Panc1 (cell line): ENCODE results near the gene CNTRL. TPM values are rescaled to one million over a fixed set of nuclear protein-coding genes. Genes with fewer than 3 reads are reported as not detected.
"Not testable (repeated sequence)": the region's sequence is repeated elsewhere in the genome, so short reads cannot be mapped to it uniquely, and the experiment has no call there.

Experiments used
- ATAC-seq: fragments of 200-7000 bp; cut with Tn5 transposase; 2 replicates; pipeline ENCODE4 v1.9.1; 2020; ENCODE audit warnings: mild to moderate bottlenecking, moderate library complexity
- BruUV-seq: library from RNA; stranded (reverse); fragments of 400-500 nt; replicated peaks from 2 replicates; lab custom pipeline; 2021; lab: Mats Ljungman, UMichigan
- CTCF ChIA-PET: fragments of 300-600 bp; sonication (Branson Sonifier 250); formaldehyde crosslinking; loops from one replicate; lab custom pipeline; 2022; ENCODE audit warnings: antibody characterized with exemption; lab: Charles Lee
- POLR2A ChIA-PET: fragments of 300-600 bp; sonication (Branson Sonifier 250); formaldehyde crosslinking; loops from one replicate; lab custom pipeline; 2022; ENCODE audit warnings: antibody characterized with exemption; lab: Charles Lee
- DNase-seq: peaks from one replicate; pipeline ENCODE4 v3.0.0-alpha.2; 2010; ENCODE audit warnings: low read depth, low spot score
- H3K27ac ChIP-seq: 2 replicates; pipeline ENCODE4 v1.5.1; 2011; ENCODE audit warnings: mild to moderate bottlenecking, low read length, inconsistent platforms
- H3K27me3 ChIP-seq: fragments of 200-500 bp; sonication (Bioruptor generic); 2 replicates; pipeline ENCODE4 v1.6.0; 2014; ENCODE audit warnings: low read length, inconsistent platforms; ENCODE audit not compliant: control insufficient read depth, insufficient read depth
- H3K36me3 ChIP-seq: fragments of 200-500 bp; sonication (Bioruptor generic); 2 replicates; pipeline ENCODE4 v1.5.1; 2014; ENCODE audit warnings: inconsistent platforms, mild to moderate bottlenecking, low read length, moderate library complexity; ENCODE audit not compliant: control insufficient read depth, insufficient read depth
- H3K4me1 ChIP-seq: 2 replicates; pipeline ENCODE4 v1.5.1; 2011; ENCODE audit warnings: inconsistent platforms, mild to moderate bottlenecking, low read length, moderate library complexity; ENCODE audit not compliant: control insufficient read depth, insufficient read depth
- H3K4me3 ChIP-seq, 2 experiments: 2 replicates each; pipeline ENCODE4 v1.5.1; 2011 to 2012; ENCODE audit warnings: low read depth in 2 of 2, low read length in 2 of 2, mild to moderate bottlenecking in 2 of 2, inconsistent platforms in 1 of 2, moderate library complexity in 1 of 2
- H3K9me3 ChIP-seq: fragments of 200-500 bp; sonication (Bioruptor generic); 2 replicates; pipeline ENCODE4 v1.5.1; 2014; ENCODE audit warnings: low read depth, mild to moderate bottlenecking, inconsistent platforms, low read length, moderate library complexity; ENCODE audit not compliant: control insufficient read depth, insufficient read depth
- POLR2AphosphoS5 ChIP-seq: IDR thresholded peaks from 2 replicates; pipeline ENCODE4 v1.6.1; 2012; ENCODE audit warnings: mild to moderate bottlenecking, low read depth, low read length, moderate library complexity
- SIN3A ChIP-seq: IDR thresholded peaks from 2 replicates; pipeline ENCODE4 v1.6.1; 2012; ENCODE audit warnings: low read depth, mild to moderate bottlenecking, low read length, moderate library complexity, borderline replicate concordance; ENCODE audit not compliant: insufficient read depth
- TCF7L2 ChIP-seq: IDR thresholded peaks from 2 replicates; pipeline ENCODE4 v1.6.1; 2011; ENCODE audit warnings: mild to moderate bottlenecking, low read depth, low read length, inconsistent platforms
- in situ Hi-C: cut with HindIII; loops from 2 replicates; pipeline ENCODE4 v1.10.0; 2016; ENCODE audit warnings: low sequenced_read_pairs, low pct_unique_long_range_greater_than_20kb
- intact Hi-C: fragments of 100-400 bp; cut with micrococcal nuclease; formaldehyde crosslinking; loops from one replicate; pipeline ENCODE4 v1.10.0; 2022; ENCODE audit not compliant: unreplicated experiment
- total RNA-seq: library from RNA; stranded (reverse); gene quantifications from one replicate; pipeline ENCODE4 v1.2.1, GENCODE V29; 2021; ENCODE audit not compliant: unreplicated experiment
- TF ChIP-seq, protein P1 (sequence below), 2 experiments: IDR thresholded peaks; 2 replicates each; pipeline ENCODE4 v1.6.1; 2011 to 2012; ENCODE audit warnings: low read depth in 2 of 2, control low read depth in 1 of 2, low read length in 1 of 2, mild to moderate bottlenecking in 1 of 2, moderate library complexity in 1 of 2; ENCODE audit not compliant: insufficient read depth in 1 of 2
- TF ChIP-seq, protein P2 (sequence below): fragments of 450-650 bp; IDR thresholded peaks from 2 replicates; pipeline ENCODE4 v1.5.1; 2017; ENCODE audit warnings: mild to moderate bottlenecking

The CNTRL gene
- total RNA-seq, 1 experiment from 2014 or later = 11.5 TPM

DNA sequence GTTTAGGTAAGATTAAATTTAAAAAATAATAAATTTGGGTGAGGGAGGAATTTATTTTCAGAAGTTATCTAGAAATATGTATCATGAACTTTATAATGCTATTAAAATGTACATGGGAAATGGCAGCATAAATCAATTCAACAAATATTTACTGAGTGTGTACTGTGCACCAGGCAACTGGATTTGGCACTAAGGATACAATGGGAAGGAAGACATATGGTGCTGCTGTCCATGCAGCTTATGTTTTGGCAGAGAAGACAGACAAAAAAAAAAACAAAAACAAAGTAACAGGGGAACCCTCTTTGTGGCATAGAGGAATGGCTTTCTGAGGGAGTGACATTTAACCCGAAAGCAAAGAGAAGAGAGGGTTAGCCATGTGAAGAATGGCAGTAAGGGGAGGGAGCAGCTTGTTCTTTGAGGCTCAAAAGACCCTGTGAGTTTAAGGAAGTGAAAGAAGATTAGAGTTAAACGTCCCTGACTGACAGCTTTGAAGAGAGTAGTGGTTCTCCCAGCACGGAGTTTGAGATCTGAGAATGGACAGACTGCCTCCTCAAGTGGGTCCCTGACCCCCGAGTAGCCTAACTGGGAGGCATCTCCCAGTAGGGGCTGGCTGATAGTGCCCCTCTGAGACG, 23.9 kb downstream of the CNTRL start:
- intact Hi-C loops = no loop called here
- TF ChIP-seq POLR2AphosphoS5 = no peak
- TF ChIP-seq, protein P1, sequence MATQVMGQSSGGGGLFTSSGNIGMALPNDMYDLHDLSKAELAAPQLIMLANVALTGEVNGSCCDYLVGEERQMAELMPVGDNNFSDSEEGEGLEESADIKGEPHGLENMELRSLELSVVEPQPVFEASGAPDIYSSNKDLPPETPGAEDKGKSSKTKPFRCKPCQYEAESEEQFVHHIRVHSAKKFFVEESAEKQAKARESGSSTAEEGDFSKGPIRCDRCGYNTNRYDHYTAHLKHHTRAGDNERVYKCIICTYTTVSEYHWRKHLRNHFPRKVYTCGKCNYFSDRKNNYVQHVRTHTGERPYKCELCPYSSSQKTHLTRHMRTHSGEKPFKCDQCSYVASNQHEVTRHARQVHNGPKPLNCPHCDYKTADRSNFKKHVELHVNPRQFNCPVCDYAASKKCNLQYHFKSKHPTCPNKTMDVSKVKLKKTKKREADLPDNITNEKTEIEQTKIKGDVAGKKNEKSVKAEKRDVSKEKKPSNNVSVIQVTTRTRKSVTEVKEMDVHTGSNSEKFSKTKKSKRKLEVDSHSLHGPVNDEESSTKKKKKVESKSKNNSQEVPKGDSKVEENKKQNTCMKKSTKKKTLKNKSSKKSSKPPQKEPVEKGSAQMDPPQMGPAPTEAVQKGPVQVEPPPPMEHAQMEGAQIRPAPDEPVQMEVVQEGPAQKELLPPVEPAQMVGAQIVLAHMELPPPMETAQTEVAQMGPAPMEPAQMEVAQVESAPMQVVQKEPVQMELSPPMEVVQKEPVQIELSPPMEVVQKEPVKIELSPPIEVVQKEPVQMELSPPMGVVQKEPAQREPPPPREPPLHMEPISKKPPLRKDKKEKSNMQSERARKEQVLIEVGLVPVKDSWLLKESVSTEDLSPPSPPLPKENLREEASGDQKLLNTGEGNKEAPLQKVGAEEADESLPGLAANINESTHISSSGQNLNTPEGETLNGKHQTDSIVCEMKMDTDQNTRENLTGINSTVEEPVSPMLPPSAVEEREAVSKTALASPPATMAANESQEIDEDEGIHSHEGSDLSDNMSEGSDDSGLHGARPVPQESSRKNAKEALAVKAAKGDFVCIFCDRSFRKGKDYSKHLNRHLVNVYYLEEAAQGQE (IDR thresholded peaks at IDR 0.05; ENCODE audit: insufficient read depth in 1 of 2, low read depth in 2 of 2, low read length in 1 of 2) = no peak
- no peak for TF ChIP-seq SIN3A
- TF ChIP-seq TCF7L2 = no peak
- TF ChIP-seq, protein P2, sequence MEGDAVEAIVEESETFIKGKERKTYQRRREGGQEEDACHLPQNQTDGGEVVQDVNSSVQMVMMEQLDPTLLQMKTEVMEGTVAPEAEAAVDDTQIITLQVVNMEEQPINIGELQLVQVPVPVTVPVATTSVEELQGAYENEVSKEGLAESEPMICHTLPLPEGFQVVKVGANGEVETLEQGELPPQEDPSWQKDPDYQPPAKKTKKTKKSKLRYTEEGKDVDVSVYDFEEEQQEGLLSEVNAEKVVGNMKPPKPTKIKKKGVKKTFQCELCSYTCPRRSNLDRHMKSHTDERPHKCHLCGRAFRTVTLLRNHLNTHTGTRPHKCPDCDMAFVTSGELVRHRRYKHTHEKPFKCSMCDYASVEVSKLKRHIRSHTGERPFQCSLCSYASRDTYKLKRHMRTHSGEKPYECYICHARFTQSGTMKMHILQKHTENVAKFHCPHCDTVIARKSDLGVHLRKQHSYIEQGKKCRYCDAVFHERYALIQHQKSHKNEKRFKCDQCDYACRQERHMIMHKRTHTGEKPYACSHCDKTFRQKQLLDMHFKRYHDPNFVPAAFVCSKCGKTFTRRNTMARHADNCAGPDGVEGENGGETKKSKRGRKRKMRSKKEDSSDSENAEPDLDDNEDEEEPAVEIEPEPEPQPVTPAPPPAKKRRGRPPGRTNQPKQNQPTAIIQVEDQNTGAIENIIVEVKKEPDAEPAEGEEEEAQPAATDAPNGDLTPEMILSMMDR = no peak

GRCh38 chr9:121104054-121104453, 29.3 kb downstream of the CNTRL start:
- CTCF ChIA-PET, POLR2A ChIA-PET, H3K27ac ChIP-seq, ATAC-seq, H3K36me3 ChIP-seq, H3K27me3 ChIP-seq, H3K4me1 ChIP-seq, DNase-seq, H3K9me3 ChIP-seq, BruUV-seq, in situ Hi-C loops, H3K4me3 ChIP-seq, intact Hi-C loops: not testable (repeated sequence)

More for the DNA sequence above, 23.9 kb downstream of the CNTRL start:
- in situ Hi-C loops = no loop called here
- DNase-seq (no peak), ATAC-seq (no peak)
- no peak overlapping the region for H3K4me3 ChIP-seq
- H3K27me3 ChIP-seq = no peaks in the 10 kb centered on the region
- ChIA-PET CTCF (no interaction called here), POLR2A (no interaction called here)
- H3K27ac ChIP-seq = no peak overlapping the region
- BruUV-seq = no TSS peak
- H3K9me3 ChIP-seq = no peaks in the 10 kb centered on the region
- no peaks in the 10 kb centered on the region; the same call in 1 of the 2 replicates for H3K36me3 ChIP-seq
- no peaks in the 10 kb centered on the region for H3K4me1 ChIP-seq

GRCh38 chr9:121105531-121105930, 30.8 kb downstream of the CNTRL start:
- intact Hi-C loops = no loop called here
- H3K27ac ChIP-seq = no peak overlapping the region
- no peaks in the 10 kb centered on the region for H3K27me3 ChIP-seq
- no TSS peak for BruUV-seq
- DNase-seq (no peak), ATAC-seq (no peak)
- ChIA-PET POLR2A (no interaction called here), CTCF (no interaction called here)
- TF ChIP-seq, protein P2 = no peak
- TF ChIP-seq SIN3A (no peak), POLR2AphosphoS5 (no peak), TCF7L2 (no peak)
- TF ChIP-seq, protein P1 (IDR thresholded peaks at IDR 0.05; ENCODE audit: insufficient read depth in 1 of 2, low read depth in 2 of 2, low read length in 1 of 2) = no peak
- in situ Hi-C loops = no loop called here
- no peak overlapping the region for H3K4me3 ChIP-seq
- no peaks in the 10 kb centered on the region for H3K36me3 ChIP-seq
- no peaks in the 10 kb centered on the region for H3K4me1 ChIP-seq
- H3K9me3 ChIP-seq = no peaks in the 10 kb centered on the region
